ENCODE results near the gene KLHL30. TPM values are rescaled to one million over a fixed set of nuclear protein-coding genes. Genes with fewer than 3 reads are reported as not detected.

KLHL30 gene
- total RNA-seq, 1 donor from 2014 or later: 0.25 TPM

DNA sequence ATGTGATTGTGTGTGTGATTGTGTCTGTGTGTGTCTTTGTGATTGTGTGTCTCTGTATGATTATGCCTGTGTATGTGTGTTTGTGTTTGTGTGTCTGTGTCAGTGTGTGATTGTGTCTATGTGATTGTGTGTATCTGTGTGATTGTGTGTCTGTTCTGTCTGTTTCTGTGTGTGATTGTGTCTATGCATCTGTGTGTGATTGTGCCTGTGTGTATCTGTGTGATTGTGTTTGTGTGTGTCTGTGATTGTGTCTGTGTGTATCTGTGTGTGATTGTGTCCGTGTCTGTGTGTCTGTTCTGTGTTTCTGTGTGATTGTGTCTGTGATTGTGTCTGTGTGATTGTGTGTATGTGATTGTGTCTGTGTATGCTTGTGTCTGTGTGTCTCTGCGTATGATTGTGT is 12.1 kb upstream of the KLHL30 start:
- Histone ChIP-seq H3K27ac (no peak overlapping the region), H3K4me1 (peaks cover 6% of the 10 kb centered on the region), H3K9me3 (no peaks in the 10 kb centered on the region), H3K36me3 (no peaks in the 10 kb centered on the region), H3K4me3 (no peak overlapping the region), H3K27me3 (no peaks in the 10 kb centered on the region)
- intact Hi-C loops (cut with DNase I): no loop called here
- DNase-seq (ENCODE audit: extremely low spot score in 2 of 2): no peak
- TF ChIP-seq, protein P1, sequence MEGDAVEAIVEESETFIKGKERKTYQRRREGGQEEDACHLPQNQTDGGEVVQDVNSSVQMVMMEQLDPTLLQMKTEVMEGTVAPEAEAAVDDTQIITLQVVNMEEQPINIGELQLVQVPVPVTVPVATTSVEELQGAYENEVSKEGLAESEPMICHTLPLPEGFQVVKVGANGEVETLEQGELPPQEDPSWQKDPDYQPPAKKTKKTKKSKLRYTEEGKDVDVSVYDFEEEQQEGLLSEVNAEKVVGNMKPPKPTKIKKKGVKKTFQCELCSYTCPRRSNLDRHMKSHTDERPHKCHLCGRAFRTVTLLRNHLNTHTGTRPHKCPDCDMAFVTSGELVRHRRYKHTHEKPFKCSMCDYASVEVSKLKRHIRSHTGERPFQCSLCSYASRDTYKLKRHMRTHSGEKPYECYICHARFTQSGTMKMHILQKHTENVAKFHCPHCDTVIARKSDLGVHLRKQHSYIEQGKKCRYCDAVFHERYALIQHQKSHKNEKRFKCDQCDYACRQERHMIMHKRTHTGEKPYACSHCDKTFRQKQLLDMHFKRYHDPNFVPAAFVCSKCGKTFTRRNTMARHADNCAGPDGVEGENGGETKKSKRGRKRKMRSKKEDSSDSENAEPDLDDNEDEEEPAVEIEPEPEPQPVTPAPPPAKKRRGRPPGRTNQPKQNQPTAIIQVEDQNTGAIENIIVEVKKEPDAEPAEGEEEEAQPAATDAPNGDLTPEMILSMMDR (IDR thresholded peaks at IDR 0.05): no peak
- TF ChIP-seq POLR2A (IDR thresholded peaks at IDR 0.05) (no peak), POLR2AphosphoS5 (IDR thresholded peaks at IDR 0.05; ENCODE audit: insufficient read depth in 1 of 2, low read depth in 1 of 2) (no peak)

DNA sequence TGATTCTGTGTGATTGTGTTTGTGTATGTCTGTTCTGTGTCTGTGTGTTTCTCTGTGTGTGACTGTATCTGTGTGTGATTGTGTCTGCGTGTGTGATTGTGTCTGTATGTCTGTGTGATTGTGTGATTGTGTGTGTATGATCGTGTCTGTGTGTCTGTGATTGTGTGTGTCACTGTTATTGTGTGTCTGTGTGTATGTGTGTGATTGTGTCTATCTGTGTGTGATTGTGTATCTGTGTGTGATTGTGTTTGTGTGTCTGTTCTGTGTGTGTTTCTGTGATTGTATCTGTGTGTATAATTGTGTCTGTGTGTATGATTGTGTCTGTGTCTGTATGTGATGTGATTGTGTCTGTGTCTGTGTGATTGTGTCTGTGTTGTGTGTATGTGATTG is 11.7 kb upstream of the KLHL30 start:
- intact Hi-C loops (cut with DNase I): no loop called here
- Histone ChIP-seq H3K4me3 (no peak overlapping the region), H3K4me1 (peaks cover 6% of the 10 kb centered on the region), H3K36me3 (no peaks in the 10 kb centered on the region), H3K9me3 (no peaks in the 10 kb centered on the region), H3K27ac (no peak overlapping the region), H3K27me3 (no peaks in the 10 kb centered on the region)
- TF ChIP-seq, protein P1 (IDR thresholded peaks at IDR 0.05): no peak
- TF ChIP-seq POLR2A (IDR thresholded peaks at IDR 0.05): no peak
- no peak for TF ChIP-seq POLR2AphosphoS5 (IDR thresholded peaks at IDR 0.05; ENCODE audit: insufficient read depth in 1 of 2, low read depth in 1 of 2)
- no peak for DNase-seq (ENCODE audit: extremely low spot score in 2 of 2)

- no peaks in the 10 kb centered on the region for H3K27me3 ChIP-seq
- no peak overlapping the region for H3K27ac ChIP-seq
- no peaks in the 10 kb centered on the region for H3K36me3 ChIP-seq
- peak overlapping the region in 1 of 2 donors; percentile 15 for H3K4me3 ChIP-seq
- peaks cover 6% of the 10 kb centered on the region for H3K4me1 ChIP-seq
- intact Hi-C loops (cut with DNase I): no loop called here
- no peak for DNase-seq (ENCODE audit: extremely low spot score in 2 of 2)
- H3K9me3 ChIP-seq: no peaks in the 10 kb centered on the region
- TF ChIP-seq, protein P1 (IDR thresholded peaks at IDR 0.05): no peak
- TF ChIP-seq POLR2A (IDR thresholded peaks at IDR 0.05): no peak
- no peak for TF ChIP-seq POLR2AphosphoS5 (IDR thresholded peaks at IDR 0.05; ENCODE audit: insufficient read depth in 1 of 2, low read depth in 1 of 2)
Measured at GRCh38 chr2:238127165-238128060, 11.1 kb upstream of the KLHL30 start.

DNA sequence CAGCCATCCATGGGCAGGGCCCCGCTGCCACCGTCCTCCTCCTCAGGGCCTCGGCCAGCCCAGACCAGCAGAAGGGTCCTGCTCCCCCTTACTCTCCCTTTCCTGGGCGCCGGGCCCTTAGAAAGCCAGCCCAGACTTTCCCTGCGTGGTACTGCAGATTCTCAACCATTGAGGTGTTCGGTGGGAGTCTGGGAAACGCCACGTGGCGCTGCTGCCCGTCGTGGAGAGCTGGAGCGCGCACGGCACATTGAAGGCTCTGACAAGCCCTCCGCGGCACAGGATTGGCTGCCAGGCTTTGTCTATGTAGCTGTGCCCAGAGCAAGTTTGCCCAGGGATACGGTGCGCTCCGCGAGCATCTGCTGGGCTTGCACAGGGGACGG is 10.4 kb upstream of the KLHL30 start:
- Histone ChIP-seq H3K27ac (no peak overlapping the region), H3K4me1 (peaks cover 6% of the 10 kb centered on the region), H3K36me3 (no peaks in the 10 kb centered on the region), H3K9me3 (no peaks in the 10 kb centered on the region), H3K27me3 (no peaks in the 10 kb centered on the region), H3K4me3 (no peak overlapping the region)
- TF ChIP-seq POLR2A (IDR thresholded peaks at IDR 0.05) (no peak), POLR2AphosphoS5 (IDR thresholded peaks at IDR 0.05; ENCODE audit: insufficient read depth in 1 of 2, low read depth in 1 of 2) (no peak)
- TF ChIP-seq, protein P1 (IDR thresholded peaks at IDR 0.05): no peak
- no peak for DNase-seq (ENCODE audit: extremely low spot score in 2 of 2)
- intact Hi-C loops (cut with DNase I): no loop called here

DNA sequence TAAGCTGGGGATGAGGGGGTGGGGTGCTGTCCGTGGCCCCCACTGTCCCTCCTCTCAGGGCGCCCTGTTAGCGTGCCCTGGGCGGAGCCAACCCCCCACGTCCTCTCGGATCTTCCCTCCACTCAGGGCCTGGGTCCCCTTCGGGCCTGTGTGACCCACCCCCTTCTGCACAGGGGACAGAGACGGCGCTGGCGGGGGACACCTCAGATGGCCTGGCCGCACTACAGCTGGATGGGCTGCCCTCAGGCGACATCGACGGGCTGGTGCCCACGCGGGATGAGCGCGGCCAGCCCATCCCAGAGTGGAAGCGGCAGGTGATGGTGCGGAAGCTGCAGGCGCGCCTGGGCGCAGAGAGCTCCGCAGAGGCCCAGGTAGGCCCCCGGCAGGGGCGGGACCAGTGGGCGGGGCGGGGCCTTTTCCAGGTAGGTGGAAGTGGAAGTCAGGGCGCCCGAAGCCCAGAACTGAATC is 9.9 kb upstream of the KLHL30 start:
- no peaks in the 10 kb centered on the region for H3K27me3 ChIP-seq
- DNase-seq (ENCODE audit: extremely low spot score in 2 of 2): no peak
- TF ChIP-seq, protein P1 (IDR thresholded peaks at IDR 0.05): no peak
- TF ChIP-seq POLR2A (IDR thresholded peaks at IDR 0.05) (no peak), POLR2AphosphoS5 (IDR thresholded peaks at IDR 0.05; ENCODE audit: insufficient read depth in 1 of 2, low read depth in 1 of 2) (no peak)
- H3K4me1 ChIP-seq: peaks cover 6% of the 10 kb centered on the region
- H3K36me3 ChIP-seq: no peaks in the 10 kb centered on the region
- no peak overlapping the region for H3K27ac ChIP-seq
- intact Hi-C loops (cut with DNase I): no loop called here
- H3K9me3 ChIP-seq: no peaks in the 10 kb centered on the region
- no peak overlapping the region for H3K4me3 ChIP-seq

All from vagina (tissue), 2 donors.